Vagina (tissue), 2 donors: ENCODE results near the gene PPP1R3C.

ENCODE experiments used
- POLR2A ChIP-seq, 2 donors: fragments of 450-650 bp; IDR thresholded peaks; one replicate each; pipeline ENCODE4 v1.6.1; 2017; ENCODE audit warnings: antibody characterized with exemption in 2 of 2, mild to moderate bottlenecking in 2 of 2, moderate library complexity in 2 of 2
- TF ChIP-seq, protein P1 (sequence below), 3 experiments: fragments of 450-650 bp in 2 of 3; fragments of 200-600 bp in 1 of 3; sonication (generic) in 1 of 3; IDR thresholded peaks; one replicate each; pipeline ENCODE4 v1.5.1; 2017 to 2019; ENCODE audit warnings: antibody characterized with exemption in 3 of 3, mild to moderate bottlenecking in 2 of 3, moderate library complexity in 2 of 3

DNA sequence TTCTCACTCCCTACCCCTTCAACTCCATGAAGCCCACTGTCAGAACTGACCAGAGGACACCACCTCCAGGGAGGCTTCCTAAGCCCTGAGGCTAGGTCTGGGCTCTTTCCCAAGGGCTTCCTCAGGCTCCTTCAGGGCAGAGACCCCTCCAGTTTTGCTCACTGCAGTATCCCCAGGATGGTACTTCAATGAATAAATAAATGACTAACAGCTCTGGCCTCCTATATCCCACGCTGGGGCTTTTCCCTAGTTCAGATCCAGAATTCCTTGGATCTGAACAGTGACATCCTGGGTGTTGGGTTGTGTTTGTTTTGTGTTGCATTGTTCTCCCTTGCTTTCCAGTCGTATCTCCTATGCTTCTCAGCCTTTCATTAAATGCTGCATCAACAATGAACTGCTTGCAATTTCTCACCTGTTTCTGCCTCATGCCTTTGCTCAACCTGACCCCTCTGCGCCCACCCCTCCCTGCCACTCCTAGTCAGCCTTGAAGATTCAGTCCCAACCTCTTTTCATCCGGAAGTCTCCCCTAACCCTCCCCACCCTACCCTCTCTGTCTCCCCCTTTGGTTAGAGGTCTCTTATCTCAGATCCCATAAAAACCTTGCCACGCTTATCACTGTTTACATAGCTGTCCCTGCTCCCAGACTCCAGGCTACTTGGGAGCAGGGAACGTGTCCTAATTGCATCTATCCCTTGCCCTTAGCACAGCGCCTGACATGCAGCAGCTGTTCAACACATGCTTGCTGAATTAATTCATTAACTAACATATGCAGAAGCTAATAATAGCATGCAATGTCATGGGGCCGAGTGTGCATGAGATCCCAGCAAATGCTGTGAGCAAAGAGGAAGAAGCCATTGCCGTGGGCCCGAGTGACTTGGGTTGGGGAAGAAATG lies 41.7 kb downstream of the PPP1R3C start:
- TF ChIP-seq, protein P1, sequence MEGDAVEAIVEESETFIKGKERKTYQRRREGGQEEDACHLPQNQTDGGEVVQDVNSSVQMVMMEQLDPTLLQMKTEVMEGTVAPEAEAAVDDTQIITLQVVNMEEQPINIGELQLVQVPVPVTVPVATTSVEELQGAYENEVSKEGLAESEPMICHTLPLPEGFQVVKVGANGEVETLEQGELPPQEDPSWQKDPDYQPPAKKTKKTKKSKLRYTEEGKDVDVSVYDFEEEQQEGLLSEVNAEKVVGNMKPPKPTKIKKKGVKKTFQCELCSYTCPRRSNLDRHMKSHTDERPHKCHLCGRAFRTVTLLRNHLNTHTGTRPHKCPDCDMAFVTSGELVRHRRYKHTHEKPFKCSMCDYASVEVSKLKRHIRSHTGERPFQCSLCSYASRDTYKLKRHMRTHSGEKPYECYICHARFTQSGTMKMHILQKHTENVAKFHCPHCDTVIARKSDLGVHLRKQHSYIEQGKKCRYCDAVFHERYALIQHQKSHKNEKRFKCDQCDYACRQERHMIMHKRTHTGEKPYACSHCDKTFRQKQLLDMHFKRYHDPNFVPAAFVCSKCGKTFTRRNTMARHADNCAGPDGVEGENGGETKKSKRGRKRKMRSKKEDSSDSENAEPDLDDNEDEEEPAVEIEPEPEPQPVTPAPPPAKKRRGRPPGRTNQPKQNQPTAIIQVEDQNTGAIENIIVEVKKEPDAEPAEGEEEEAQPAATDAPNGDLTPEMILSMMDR (IDR thresholded peaks at IDR 0.05), result no peak
- no peak for TF ChIP-seq POLR2A (IDR thresholded peaks at IDR 0.05)
